GM12864 (cell line): ENCODE measurements around the gene ZNF280D.

Experiments used
- DNase-seq: peaks from one replicate; pipeline ENCODE4 v3.0.0-alpha.2; 2011; ENCODE audit warnings: low read depth
- H3K4me3 ChIP-seq: 2 replicates; pipeline ENCODE4 v1.5.1; 2011; ENCODE audit warnings: mild to moderate bottlenecking, low read depth, low read length, control low read depth
- CTCF ChIP-seq: IDR thresholded peaks from 2 replicates; pipeline ENCODE4 v1.5.1; 2011; ENCODE audit warnings: low read depth, mild to moderate bottlenecking, moderate library complexity, low read length, control low read depth, inconsistent platforms; ENCODE audit errors: missing control alignments

Gene ZNF280D

GRCh38 chr15:56582785-56583184 is 150.5 kb downstream of the ZNF280D start:
- DNase-seq = no peak
- H3K4me3 ChIP-seq = no peak overlapping the region
- TF ChIP-seq CTCF = no peak
